ENCODE data around the gene ESYT2. TPM values are rescaled to one million over a fixed set of nuclear protein-coding genes. Genes with fewer than 3 reads are reported as not detected.
A peak's percentile ranks its signal among the peaks of the same experiment; 100 is the strongest.

Gene ESYT2
- total RNA-seq, 1 donor from 2014 or later, result 53.1 TPM

- DNase-seq (ENCODE audit: low read depth), result no peak
Observed at GRCh38 chr7:158805414-158805813, 23.9 kb downstream of the ESYT2 start.

GRCh38 chr7:158804335-158804734 is 25.0 kb downstream of the ESYT2 start:
- no peaks in the 10 kb centered on the region for H3K36me3 ChIP-seq (ENCODE audit: control insufficient read depth, insufficient read depth, low read length)
- no peak for TF ChIP-seq CTCF (IDR thresholded peaks at IDR 0.05; ENCODE audit: insufficient read depth, low read length, poor library complexity, severe bottlenecking)

More at GRCh38 chr7:158805414-158805813, 23.9 kb downstream of the ESYT2 start:
- TF ChIP-seq CTCF (IDR thresholded peaks at IDR 0.05; ENCODE audit: insufficient read depth, low read length, poor library complexity, severe bottlenecking), result no peak
- Histone ChIP-seq H3K4me3 (ENCODE audit: low read depth, low read length) (no peak overlapping the region), H3K36me3 (ENCODE audit: control insufficient read depth, insufficient read depth, low read length) (no peaks in the 10 kb centered on the region), H3K27me3 (ENCODE audit: control insufficient read depth, insufficient read depth, low read length) (no peaks in the 10 kb centered on the region)

GRCh38 chr7:158803367-158803969 is 25.8 kb downstream of the ESYT2 start:
- no peak overlapping the region for H3K4me3 ChIP-seq (ENCODE audit: low read depth, low read length)
- H3K27me3 ChIP-seq (ENCODE audit: control insufficient read depth, insufficient read depth, low read length), result no peaks in the 10 kb centered on the region
- H3K36me3 ChIP-seq (ENCODE audit: control insufficient read depth, insufficient read depth, low read length), result no peaks in the 10 kb centered on the region
- DNase-seq (ENCODE audit: low read depth), result no peak
- no peak for TF ChIP-seq CTCF (IDR thresholded peaks at IDR 0.05; ENCODE audit: insufficient read depth, low read length, poor library complexity, severe bottlenecking)

More at GRCh38 chr7:158804335-158804734, 25.0 kb downstream of the ESYT2 start:
- no peak overlapping the region for H3K4me3 ChIP-seq (ENCODE audit: low read depth, low read length)
- DNase-seq (ENCODE audit: low read depth), result no peak
- H3K27me3 ChIP-seq (ENCODE audit: control insufficient read depth, insufficient read depth, low read length), result no peaks in the 10 kb centered on the region

GRCh38 chr7:158802535-158803366 is 26.6 kb downstream of the ESYT2 start:
- Histone ChIP-seq H3K27me3 (ENCODE audit: control insufficient read depth, insufficient read depth, low read length) (no peaks in the 10 kb centered on the region), H3K4me3 (ENCODE audit: low read depth, low read length) (no peak overlapping the region), H3K36me3 (ENCODE audit: control insufficient read depth, insufficient read depth, low read length) (no peaks in the 10 kb centered on the region)
- no peak for TF ChIP-seq CTCF (IDR thresholded peaks at IDR 0.05; ENCODE audit: insufficient read depth, low read length, poor library complexity, severe bottlenecking)
- peak; percentile 49 for DNase-seq (ENCODE audit: low read depth)

- H3K4me3 ChIP-seq (ENCODE audit: low read depth, low read length), result no peak overlapping the region
- peaks cover 5% of the 10 kb centered on the region for H3K36me3 ChIP-seq (ENCODE audit: control insufficient read depth, insufficient read depth, low read length)
- no peak for TF ChIP-seq CTCF (IDR thresholded peaks at IDR 0.05; ENCODE audit: insufficient read depth, low read length, poor library complexity, severe bottlenecking)
- DNase-seq (ENCODE audit: low read depth), result no peak
- H3K27me3 ChIP-seq (ENCODE audit: control insufficient read depth, insufficient read depth, low read length), result no peaks in the 10 kb centered on the region
Observed at GRCh38 chr7:158798741-158799140, 30.6 kb downstream of the ESYT2 start.
